GM19372 (cell line): ENCODE measurements around the gene WEE2.
"Not testable (repeated sequence)": the region's sequence is repeated elsewhere in the genome, so short reads cannot be mapped to it uniquely, and the experiment has no call there.

ENCODE experiments used
- ATAC-seq: cut with Tn5 transposase; IDR thresholded peaks from one replicate; pipeline ENCODE4 v1.9.1; 2021; ENCODE audit warnings: mild to moderate bottlenecking, low read depth, moderate library complexity; ENCODE audit not compliant: unreplicated experiment

Gene WEE2

DNA sequence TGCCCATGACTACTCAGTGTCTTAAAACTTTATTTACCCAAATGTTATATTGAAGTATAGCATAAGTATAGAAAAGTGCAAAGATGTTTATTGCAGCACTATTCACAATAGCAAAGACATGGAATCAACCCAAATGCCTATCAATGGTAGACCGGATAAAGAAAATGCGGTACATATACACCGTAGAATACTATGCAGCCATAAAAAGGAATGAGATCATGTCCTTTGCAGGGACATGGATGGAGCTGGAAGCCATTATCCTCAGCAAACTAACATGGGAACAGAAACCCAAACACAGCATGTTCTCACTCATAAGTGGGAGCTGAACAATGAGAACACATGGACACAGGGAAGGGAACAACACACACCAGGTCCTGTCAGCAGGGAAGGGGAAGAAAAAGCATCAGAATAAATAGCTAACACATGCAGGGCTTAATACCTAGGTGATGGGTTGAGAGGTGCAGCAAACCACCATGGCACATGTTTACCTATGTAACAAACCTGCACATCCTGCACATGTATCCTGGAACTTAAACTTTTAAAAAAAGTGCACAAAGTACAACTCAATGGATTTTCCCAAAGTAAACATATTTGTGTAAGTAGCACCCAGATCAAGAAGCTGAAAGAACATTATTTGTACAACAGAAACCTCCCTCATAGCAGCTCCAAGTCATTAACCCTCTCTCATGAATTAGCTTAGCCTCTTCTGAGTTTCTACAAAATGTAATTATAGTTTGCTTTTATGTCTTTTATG is 18.9 kb upstream of the WEE2 start:
- ATAC-seq = not testable (repeated sequence)

DNA sequence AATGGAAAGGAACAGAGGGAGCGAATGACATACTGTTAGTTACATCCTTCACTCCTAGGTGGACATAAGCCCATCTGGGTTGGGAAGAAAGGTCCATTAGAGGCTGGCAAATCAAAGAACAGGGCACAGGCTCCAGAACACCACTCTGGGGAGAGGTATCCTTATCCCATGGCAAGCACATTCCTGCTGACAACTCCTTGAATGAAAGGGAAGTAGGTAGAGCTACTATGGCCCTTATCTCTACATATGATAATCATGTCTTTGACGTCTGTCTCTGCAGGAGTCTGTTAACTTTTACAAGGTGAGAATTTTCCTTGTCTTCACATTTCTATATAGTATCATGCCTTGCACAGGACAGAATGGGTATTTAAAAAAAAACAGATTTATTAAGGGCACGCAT is 16.6 kb upstream of the WEE2 start:
- ATAC-seq = no peak

DNA sequence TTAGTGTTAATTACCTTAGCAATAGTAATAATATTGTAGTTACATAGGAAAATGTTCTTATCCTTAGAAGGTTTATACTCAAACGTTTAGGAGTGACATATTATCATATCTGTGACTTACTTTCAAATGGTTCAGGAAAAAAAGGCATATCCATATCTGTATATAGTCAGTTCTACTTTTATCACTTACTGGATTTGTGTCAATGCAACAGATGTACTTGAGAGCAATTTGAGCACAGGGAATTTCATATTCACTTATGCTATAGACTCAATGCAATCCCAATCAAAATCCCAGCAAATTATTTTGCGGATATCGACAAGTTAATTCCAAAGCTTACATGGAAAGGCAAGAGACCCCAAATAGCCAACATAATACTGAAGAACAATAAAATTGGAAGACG is 16.2 kb upstream of the WEE2 start:
- ATAC-seq = no peak

DNA sequence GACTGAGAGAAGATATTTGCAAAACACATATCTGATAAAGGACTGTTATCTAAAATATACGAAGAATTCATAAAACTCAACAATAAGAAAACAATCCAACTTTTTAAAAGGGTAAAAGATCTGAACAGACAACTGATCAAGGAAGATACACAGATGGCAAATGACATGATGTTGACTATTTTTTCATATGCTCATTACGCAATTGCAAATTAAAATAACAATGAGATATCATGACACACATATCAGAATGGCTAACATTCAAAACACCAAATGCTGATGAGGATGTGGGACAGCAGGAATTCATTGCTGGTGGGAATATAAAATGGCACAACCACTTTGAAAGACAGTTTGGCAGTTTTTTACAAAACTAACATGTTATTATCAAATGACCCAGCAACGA is 15.1 kb upstream of the WEE2 start:
- ATAC-seq = no peak

DNA sequence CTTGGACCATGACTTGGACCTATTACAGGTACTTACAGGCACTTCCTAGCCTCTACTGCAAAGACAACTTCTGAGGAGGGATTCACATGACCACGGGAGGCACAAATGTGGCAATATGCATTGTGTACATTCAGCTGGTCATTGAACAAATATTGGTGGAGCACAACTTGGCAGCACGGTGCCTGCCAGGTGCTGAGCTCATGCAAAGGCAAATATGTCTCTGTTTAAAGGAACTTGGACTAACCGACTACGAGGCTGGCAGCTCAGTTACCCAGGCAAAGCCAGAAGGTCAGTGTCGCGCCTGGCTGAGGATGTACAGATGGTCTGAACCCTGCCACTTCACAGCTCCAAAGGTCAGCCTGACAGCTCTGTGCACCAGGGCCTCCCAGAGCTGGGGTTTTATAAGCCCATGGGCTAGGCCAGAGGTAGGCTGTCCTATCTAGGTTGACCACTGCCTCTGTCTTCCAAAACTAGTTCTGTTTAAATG is 12.3 kb upstream of the WEE2 start:
- ATAC-seq = no peak

DNA sequence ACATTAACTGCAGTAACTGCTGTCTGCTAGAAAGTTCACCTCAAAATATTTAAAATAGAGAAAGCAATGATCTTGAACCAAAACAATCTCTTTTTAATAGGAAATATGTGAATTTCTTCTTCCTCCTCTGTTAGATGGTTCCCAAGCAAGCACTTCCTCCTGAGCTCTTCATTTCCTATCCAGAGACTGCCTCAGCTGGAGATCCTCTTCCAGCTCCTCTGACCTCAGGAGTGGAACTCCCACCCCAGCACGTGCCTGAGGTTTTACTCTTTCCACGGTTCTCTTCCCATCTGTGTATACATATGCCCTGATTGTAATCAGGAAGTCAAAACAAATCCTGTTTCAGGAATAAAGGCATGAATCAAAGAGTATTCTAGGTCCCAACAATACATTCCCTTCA is 11.8 kb upstream of the WEE2 start:
- no peak for ATAC-seq

DNA sequence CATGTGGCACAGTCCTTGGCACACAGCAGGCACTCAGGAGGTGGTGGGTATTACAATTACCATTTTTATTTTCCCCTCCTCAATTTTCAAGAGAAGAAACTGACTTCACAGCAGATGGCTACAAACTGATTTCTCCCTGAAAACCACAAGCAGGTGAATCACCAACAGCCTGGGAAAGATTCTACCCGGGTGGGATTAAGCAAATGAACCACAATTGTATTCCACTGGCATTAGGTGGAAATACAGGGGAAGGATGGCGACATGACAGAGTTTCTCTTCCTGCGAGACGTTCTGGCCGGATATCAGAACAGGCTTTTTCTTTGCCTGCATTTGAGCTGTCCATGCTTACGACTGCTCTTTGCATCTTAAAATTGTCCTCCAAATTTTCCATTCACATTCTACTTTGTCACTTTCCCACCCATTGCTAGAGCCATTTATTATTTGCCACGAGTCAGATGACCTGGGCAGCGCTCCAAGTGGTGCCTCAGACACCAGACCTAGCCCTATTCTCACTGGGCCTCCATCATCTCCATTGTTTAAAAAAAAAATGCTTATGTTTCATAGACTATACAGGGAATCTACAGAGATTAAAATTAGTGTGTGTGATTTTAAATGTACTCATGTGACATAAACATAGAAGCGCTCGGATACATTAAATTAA is 10.8 kb upstream of the WEE2 start:
- no peak for ATAC-seq

DNA sequence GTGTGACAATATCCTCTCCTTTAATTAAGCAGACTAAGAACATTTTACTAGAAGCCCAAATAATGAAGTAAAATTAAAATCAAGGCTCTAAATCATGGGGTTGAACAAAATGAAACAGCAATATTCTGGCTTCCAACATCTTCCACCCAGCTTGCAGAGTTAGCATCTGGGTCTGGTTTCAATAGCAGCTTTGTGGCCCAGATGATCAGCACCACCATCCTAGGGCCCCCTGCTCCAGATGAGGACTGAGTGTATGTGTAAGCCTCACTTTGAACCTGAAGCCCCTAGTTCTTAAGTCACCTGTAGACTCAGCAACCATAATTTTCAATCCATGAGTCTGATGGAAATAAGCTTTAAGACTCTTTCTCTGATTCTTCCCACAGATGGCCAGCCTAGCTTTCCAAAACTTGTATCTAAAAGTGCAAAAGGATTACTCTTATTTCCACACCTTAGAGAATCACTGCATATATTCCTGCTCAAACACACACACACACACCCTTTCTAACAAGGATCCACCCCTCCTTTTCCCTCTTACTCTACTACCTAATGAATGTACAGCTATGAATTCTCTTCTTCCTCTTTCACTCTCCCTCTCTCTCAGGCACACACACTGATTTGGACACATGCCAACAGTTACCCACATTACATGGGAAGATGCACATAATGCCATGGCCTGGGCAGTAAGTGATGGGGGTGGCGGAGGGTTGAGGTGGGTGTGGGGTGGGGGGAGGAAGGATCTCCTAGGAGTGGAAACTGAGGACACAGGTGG is 9.7 kb upstream of the WEE2 start:
- ATAC-seq = no peak

DNA sequence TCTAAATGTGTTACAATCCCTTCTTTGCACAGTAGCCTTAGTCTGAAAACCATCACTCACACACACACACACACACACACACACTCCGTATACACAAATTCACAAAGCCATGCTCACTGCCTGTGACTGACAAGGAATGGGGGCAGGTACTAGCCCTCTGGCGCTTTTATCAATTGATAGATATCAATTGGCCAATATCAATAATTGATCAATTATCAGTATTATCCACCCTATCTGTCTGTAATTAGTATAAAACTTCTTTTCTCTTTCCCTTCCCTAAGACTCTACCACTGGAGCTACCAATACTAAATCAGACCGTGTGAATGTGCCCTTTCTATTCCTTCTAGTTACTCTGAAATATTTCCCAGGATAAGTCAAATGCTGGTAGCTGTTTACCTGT is 8.3 kb upstream of the WEE2 start:
- ATAC-seq = no peak

DNA sequence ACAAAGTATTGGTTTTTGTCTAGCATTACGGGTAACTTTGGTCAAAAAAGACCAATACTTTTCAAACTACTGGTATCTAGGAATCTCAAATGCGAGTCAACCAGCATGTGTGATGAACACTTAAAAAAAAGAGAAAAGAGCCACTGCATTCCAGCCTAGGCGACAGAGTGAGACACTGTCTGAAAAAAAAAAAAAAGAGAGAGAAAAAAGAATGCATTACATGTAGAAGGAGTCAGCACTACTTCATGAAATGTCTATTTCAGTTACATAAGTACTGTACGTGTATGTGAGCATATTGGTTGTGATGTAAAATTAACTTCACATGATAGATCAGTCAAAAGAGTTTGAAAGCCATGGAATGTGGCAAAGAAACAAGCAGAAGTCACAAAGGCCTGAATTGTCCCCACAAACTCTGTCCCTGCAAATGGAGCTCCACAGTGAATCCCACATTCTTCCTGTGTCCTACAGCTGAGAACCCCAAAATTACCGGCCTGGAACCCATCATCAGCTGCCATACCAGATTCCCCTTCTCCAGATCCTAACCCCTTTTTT is 7.8 kb upstream of the WEE2 start:
- ATAC-seq = no peak

DNA sequence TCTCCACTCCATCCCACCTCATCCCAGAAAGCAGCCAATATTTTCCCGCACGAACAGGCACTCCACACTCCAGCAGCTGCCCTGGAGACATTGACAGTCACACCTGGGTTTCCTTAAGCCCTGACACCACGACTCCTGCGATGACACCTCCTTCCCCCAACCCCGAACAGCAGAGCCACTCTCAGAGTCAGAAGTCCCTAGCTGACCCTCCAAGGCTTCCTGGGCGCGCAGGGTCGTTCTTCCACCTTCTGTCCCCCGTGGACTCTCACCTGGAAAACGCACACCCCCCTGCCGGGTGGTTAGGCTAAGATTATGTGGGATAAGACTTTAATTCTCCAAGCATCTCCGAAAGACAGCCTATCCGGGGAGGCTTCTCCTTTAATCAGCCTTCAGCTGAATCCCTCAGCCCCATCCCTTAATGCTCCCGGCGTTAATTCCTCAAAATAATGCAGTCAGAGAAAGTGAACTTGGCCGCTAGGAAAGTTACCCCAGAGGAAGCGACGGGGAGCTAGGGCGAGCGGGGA is 7.2 kb upstream of the WEE2 start:
- ATAC-seq = no peak

DNA sequence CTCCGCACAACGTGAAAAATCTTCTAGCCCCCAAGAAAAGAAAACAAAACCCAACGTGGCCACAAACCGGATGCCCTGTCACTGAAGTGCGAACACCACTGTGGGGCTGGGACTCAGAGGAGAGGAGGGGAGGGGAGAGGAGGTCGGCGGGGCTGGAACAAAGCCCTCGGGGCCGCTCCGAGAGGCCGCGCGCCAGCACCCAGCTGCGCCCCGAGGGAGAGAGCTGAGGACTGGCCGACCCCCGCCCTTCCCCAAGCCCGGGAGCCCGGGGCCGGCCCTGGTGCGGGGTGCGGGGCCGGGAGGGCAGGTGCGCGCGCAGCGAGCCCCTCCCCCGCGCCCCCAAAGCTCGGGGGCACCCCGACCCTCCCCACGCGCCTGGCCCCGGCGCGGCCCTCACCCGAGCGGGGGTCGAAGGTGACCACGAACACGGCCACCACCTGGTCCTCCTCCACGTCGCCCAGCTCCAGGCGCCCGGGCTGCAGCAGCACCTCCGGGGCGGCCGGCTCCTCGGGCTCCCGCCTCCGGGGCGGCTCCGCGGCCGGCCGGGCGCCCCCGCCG is 6.6 kb upstream of the WEE2 start:
- ATAC-seq = peak; percentile 75

DNA sequence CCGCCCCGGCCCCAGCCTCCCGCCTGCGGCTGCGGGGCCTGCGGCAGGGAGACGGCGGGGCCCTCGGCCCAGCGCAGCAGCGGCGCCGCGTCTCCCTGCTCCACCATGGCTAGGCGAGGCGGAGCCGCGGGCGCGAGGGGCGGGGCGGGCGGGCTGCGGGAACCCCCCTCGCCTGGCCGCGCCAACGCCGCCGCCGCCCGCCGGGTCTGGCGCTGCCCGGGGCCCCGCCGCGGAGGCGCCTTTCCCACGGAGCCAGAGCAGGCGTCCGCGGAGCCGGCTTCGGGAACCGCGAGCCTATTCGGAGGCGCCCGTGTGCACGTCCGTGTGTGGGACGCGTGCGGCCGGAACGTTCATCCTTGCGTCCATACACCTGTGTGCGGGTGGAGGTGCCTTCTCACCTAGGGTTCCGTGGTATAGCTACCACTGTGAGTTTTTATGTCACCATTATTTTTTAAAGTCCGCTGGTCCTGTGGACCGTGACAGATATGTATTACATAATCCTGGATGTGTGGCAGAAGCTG is 6.0 kb upstream of the WEE2 start, which contains the start of gene DENND11:
Gene DENND11 (minus strand): TSS at position 120 of the 521 bp plus-strand sequence. CDS start 13 bp downstream, at position 107.
- ATAC-seq = peak; percentile 71

DNA sequence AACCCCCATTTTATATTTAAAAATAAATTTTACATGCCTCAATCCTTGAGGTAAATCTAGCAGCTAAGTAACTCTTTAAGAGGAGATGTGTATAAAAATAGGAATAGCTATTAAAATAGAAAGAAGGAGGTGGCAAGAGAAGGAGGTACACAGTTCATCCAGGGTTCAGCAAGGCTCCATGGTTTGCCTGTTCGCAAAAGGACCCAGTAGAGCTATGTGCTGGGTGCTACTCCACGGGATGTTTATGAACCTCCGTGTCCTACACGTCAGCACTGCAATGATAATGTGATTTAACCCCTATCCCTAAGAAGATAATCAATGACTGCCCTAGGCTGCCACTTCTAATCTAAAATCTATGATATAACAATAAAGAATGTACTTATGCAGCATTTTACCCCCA is 5.3 kb upstream of the WEE2 start:
- ATAC-seq = no peak

DNA sequence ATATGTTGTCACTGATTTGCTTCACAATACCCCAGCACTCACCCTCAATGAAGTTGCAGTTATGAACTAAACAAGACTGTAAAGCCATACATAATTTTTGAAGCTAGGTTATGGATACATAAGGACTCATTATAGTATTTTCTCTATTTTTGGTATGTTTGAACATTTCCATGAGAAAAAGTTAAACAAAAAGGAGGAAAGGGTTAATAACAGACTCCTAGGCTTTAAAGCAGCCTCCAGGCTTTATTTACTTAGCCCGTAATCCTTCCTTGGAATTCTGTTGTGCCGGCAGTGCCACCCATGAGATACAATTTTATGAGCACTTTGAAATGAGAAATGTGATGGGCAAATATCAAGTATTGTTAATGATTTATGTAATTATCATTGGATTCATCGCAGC is 4.0 kb upstream of the WEE2 start:
- no peak for ATAC-seq

DNA sequence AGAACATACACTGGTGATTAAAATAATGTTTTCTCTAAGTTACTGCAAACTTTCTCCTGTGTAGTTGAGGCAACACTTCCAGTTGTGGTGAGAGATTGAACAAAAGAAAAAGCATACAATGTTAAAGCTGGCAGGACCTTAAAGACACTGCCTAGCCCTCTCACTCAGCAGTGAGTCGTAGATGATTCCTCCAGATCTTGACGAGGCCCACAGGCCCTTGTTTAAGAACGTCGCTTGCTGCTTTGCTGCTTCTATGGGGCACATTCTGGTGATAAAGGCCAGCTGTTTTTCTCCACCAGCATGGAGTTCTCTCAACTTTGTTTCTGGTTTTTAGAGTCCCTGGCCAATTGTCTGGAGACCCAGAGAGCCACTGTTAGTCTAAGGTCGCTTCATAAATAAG is 3.4 kb upstream of the WEE2 start:
- ATAC-seq = no peak

DNA sequence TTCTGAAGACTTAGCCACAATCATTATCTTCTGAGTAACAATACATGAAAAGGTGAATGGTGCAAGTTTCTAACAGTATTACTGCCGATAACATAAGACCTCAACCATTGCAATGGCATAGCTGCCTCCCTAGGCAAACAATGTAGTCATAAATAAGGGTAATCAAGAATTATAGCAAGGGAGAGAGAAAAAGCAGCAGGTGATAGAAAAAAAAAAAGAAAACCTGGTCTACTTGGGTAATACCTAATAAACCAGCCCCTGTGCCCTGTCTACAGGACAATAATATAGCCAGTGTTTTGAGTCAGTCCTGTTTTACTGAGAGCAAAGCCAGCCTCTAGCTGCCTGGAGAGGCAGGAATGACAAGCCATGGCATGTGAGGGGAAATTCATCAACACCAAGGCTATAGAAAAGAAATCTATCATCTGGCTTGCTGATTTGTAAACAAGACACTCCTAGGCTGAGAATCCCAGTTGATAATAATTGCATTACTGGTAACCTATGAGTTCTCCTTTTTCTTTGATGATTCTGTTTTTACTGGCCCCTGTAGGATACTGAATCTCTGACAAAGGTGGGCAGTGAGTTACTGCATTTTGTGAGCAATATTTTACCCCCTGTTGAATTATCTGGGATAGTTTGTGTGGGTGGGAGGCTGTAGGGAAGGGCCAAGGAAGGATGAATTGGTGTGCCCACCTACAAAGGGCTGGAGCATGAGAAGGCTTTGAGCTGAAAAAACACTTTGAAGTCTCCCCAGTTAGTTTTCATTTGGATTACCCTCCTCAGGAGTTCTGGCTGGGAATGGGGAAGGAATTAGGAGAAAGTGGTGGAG is 1.7 kb upstream of the WEE2 start:
- no peak for ATAC-seq

DNA sequence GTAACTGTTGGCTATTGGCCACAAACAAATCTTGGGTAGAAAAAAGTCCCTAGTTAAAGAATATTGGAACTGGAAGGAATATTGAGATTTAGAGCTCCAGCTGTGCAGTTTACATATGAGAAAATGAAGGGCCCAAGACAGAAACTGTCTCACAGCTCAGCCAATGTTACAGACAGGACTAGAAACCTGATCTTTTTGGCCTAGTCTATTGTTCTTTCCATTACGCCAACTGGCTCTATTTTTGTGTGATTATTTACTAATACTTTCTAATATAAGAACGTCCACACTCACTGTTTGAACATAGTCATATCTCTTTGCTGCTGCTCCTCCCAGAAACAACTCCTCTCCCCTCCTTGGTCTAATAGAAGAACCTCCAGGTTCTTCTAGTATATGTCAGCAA is 1.2 kb downstream of the WEE2 start:
- no peak for ATAC-seq

DNA sequence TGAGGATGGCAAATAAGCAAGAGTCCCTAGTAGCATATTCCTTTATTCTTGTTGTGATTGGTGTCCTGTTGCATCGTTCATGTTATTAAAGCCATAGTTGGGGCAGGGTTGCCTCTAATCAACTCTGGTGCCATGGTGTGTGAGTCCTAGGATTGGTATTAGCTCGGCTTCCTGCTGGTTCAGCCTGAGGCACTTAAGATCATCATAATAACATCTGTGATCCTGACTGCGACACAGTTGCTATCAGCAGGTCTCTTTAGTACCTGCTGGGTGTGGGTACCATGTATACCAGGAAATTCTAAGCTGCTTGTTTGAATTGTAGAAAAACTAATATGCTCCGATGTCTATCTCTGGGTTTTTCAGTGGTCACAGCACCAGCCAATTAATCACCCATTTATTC is 1.6 kb downstream of the WEE2 start:
- no peak for ATAC-seq
